Measurements from ENCODE around the gene DDA1.

Gene DDA1

GRCh38 chr19:17334414-17335409 lies 25.3 kb downstream of the DDA1 start, which contains the start of gene ANO8:
TSS of gene ANO8 (minus strand) at chr19:17334855. CDS start at chr19:17334670, 185 bp downstream.
- H3K4me1 Mint-ChIP-seq: peaks cover 59% of the 10 kb centered on the region
- H3K36me3 Mint-ChIP-seq: peaks cover 14% of the 10 kb centered on the region
- H3K9me3 Mint-ChIP-seq: no peaks in the 10 kb centered on the region
- peak within 1 kb of the TSS; percentile 88 for H3K27ac Mint-ChIP-seq
- DNase-seq: peak; percentile 97
- H3K27me3 Mint-ChIP-seq: peaks cover 27% of the 10 kb centered on the region
- peak within 1 kb of the TSS; percentile 78 for H3K4me3 Mint-ChIP-seq
- CTCF ChIA-PET: interaction anchor here (0.9 to 1.6 kb wide), 6 partner anchors 18 to 61 kb away, joined by 3 to 10 read pairs (median 3); partner anchors contain the start of gene DDA1

GRCh38 chr19:17335575-17335974 lies 26.2 kb downstream of the DDA1 start:
- no peak overlapping the region for H3K27ac Mint-ChIP-seq
- H3K4me1 Mint-ChIP-seq: peaks cover 55% of the 10 kb centered on the region
- H3K27me3 Mint-ChIP-seq: peaks cover 18% of the 10 kb centered on the region
- H3K4me3 Mint-ChIP-seq: peak overlapping the region; percentile 78
- H3K36me3 Mint-ChIP-seq: peaks cover 15% of the 10 kb centered on the region
- H3K9me3 Mint-ChIP-seq: no peaks in the 10 kb centered on the region
- CTCF ChIA-PET: interaction anchor here (0.7 to 1.2 kb wide), 4 partner anchors 10 to 51 kb away, joined by 3 to 5 read pairs (median 4); no protein-coding TSS in a partner anchor
- DNase-seq: no peak

- no peaks in the 10 kb centered on the region for H3K9me3 Mint-ChIP-seq
- peaks cover 51% of the 10 kb centered on the region for H3K4me1 Mint-ChIP-seq
- peaks cover 14% of the 10 kb centered on the region for H3K36me3 Mint-ChIP-seq
- peak within 1 kb of the TSS; percentile 77 for H3K4me3 Mint-ChIP-seq
- peaks cover 10% of the 10 kb centered on the region for H3K27me3 Mint-ChIP-seq
- peak within 1 kb of the TSS; percentile 92 for H3K27ac Mint-ChIP-seq
- CTCF ChIA-PET: no interaction called here
- DNase-seq: peak; percentile 99
These were observed 27.7 kb downstream of the DDA1 start, which contains the start of gene GTPBP3 for GRCh38 chr19:17336872-17337674. TSS of gene GTPBP3 (plus strand) at chr19:17337553. CDS start at chr19:17337612, 59 bp downstream.

- CTCF ChIA-PET: interaction anchor here (1.0 to 1.3 kb wide), 2 partner anchors 43 to 48 kb away, joined by 3 read pairs; no protein-coding TSS in a partner anchor
- Mint-ChIP-seq H3K4me3 (peak overlapping the region; percentile 77), H3K9me3 (no peaks in the 10 kb centered on the region), H3K27me3 (peaks cover 5% of the 10 kb centered on the region), H3K4me1 (peaks cover 45% of the 10 kb centered on the region), H3K36me3 (peaks cover 11% of the 10 kb centered on the region), H3K27ac (peak overlapping the region; percentile 92)
- DNase-seq: peak; percentile 60
These were observed 28.5 kb downstream of the DDA1 start for GRCh38 chr19:17337675-17338432.

- Mint-ChIP-seq H3K9me3 (no peaks in the 10 kb centered on the region), H3K27me3 (peaks cover 4% of the 10 kb centered on the region), H3K4me1 (peaks cover 40% of the 10 kb centered on the region), H3K4me3 (peak overlapping the region; percentile 77), H3K36me3 (peaks cover 9% of the 10 kb centered on the region), H3K27ac (no peak overlapping the region)
- CTCF ChIA-PET: interaction anchor here (1.0 to 1.3 kb wide), 2 partner anchors 44 to 47 kb away, joined by 3 read pairs; no protein-coding TSS in a partner anchor
- no peak for DNase-seq
These were observed 29.2 kb downstream of the DDA1 start for GRCh38 chr19:17338433-17339078.

GRCh38 chr19:17339088-17339741 lies 29.9 kb downstream of the DDA1 start:
- H3K4me1 Mint-ChIP-seq: peaks cover 36% of the 10 kb centered on the region
- peak overlapping the region; percentile 77 for H3K4me3 Mint-ChIP-seq
- CTCF ChIA-PET: interaction anchor here (1.3 kb wide), 1 partner anchor 47 kb away, joined by 3 read pairs; no protein-coding TSS in a partner anchor
- DNase-seq: peak; percentile 64
- peaks cover 4% of the 10 kb centered on the region for H3K27me3 Mint-ChIP-seq
- peaks cover 7% of the 10 kb centered on the region for H3K36me3 Mint-ChIP-seq
- H3K9me3 Mint-ChIP-seq: no peaks in the 10 kb centered on the region
- H3K27ac Mint-ChIP-seq: no peak overlapping the region

- no peak overlapping the region for H3K27ac Mint-ChIP-seq
- CTCF ChIA-PET: no interaction called here
- H3K4me1 Mint-ChIP-seq: peaks cover 28% of the 10 kb centered on the region
- no peaks in the 10 kb centered on the region for H3K9me3 Mint-ChIP-seq
- no peak for DNase-seq
- peaks cover 7% of the 10 kb centered on the region for H3K36me3 Mint-ChIP-seq
- no peaks in the 10 kb centered on the region for H3K27me3 Mint-ChIP-seq
- H3K4me3 Mint-ChIP-seq: no peak overlapping the region
These were observed 31.0 kb downstream of the DDA1 start for GRCh38 chr19:17340302-17340870.

GRCh38 chr19:17340871-17341357 lies 31.6 kb downstream of the DDA1 start:
- H3K27ac Mint-ChIP-seq: no peak overlapping the region
- H3K27me3 Mint-ChIP-seq: no peaks in the 10 kb centered on the region
- H3K36me3 Mint-ChIP-seq: peaks cover 7% of the 10 kb centered on the region
- no peak for DNase-seq
- CTCF ChIA-PET: no interaction called here
- no peaks in the 10 kb centered on the region for H3K9me3 Mint-ChIP-seq
- peaks cover 24% of the 10 kb centered on the region for H3K4me1 Mint-ChIP-seq
- no peak overlapping the region for H3K4me3 Mint-ChIP-seq

- peaks cover 27% of the 10 kb centered on the region for H3K4me1 Mint-ChIP-seq
- CTCF ChIA-PET: no interaction called here
- DNase-seq: no peak
- no peaks in the 10 kb centered on the region for H3K9me3 Mint-ChIP-seq
- no peak overlapping the region for H3K4me3 Mint-ChIP-seq
- H3K27ac Mint-ChIP-seq: no peak overlapping the region
- no peaks in the 10 kb centered on the region for H3K27me3 Mint-ChIP-seq
- H3K36me3 Mint-ChIP-seq: peaks cover 7% of the 10 kb centered on the region
These were observed 32.0 kb downstream of the DDA1 start for GRCh38 chr19:17341386-17341785.

GRCh38 chr19:17341845-17342244 lies 32.5 kb downstream of the DDA1 start:
- CTCF ChIA-PET: interaction anchor here (0.7 kb wide), 1 partner anchor 304 kb away, joined by 3 read pairs; no protein-coding TSS in a partner anchor
- no peak overlapping the region for H3K4me3 Mint-ChIP-seq
- no peak overlapping the region for H3K27ac Mint-ChIP-seq

GRCh38 chr19:17346109-17346671 lies 36.8 kb downstream of the DDA1 start:
- Mint-ChIP-seq H3K4me1 (peaks cover 19% of the 10 kb centered on the region), H3K36me3 (peaks cover 3% of the 10 kb centered on the region), H3K27ac (no peak overlapping the region), H3K4me3 (no peak overlapping the region), H3K27me3 (peaks cover 42% of the 10 kb centered on the region), H3K9me3 (no peaks in the 10 kb centered on the region)
- peak; percentile 85 for DNase-seq
- CTCF ChIA-PET: interaction anchor here (0.9 to 5.8 kb wide), 6 partner anchors 10 to 120 kb away, joined by 4 to 44 read pairs (median 6); no protein-coding TSS in a partner anchor

More at GRCh38 chr19:17341845-17342244, 32.5 kb downstream of the DDA1 start:
- Mint-ChIP-seq H3K36me3 (peaks cover 7% of the 10 kb centered on the region), H3K4me1 (peaks cover 29% of the 10 kb centered on the region), H3K27me3 (no peaks in the 10 kb centered on the region), H3K9me3 (no peaks in the 10 kb centered on the region)
- no peak for DNase-seq

GRCh38 chr19:17347361-17347760 lies 38.0 kb downstream of the DDA1 start:
- no peak overlapping the region for H3K4me3 Mint-ChIP-seq
- DNase-seq: no peak
- peaks cover 26% of the 10 kb centered on the region for H3K4me1 Mint-ChIP-seq
- H3K36me3 Mint-ChIP-seq: peaks cover 3% of the 10 kb centered on the region
- CTCF ChIA-PET: interaction anchor here (0.9 to 5.8 kb wide), 8 partner anchors 9 to 118 kb away, joined by 3 to 44 read pairs (median 4); partner anchors contain the start of gene MRPL34
- H3K27ac Mint-ChIP-seq: no peak overlapping the region
- H3K27me3 Mint-ChIP-seq: peaks cover 43% of the 10 kb centered on the region
- H3K9me3 Mint-ChIP-seq: no peaks in the 10 kb centered on the region
